ENCODE results near the gene HOXA5. TPM values are rescaled to one million over a fixed set of nuclear protein-coding genes. Genes with fewer than 3 reads are reported as not detected.

HOXA5 gene
- total RNA-seq: 6.5 and 9.9 TPM in 2 replicates

DNA sequence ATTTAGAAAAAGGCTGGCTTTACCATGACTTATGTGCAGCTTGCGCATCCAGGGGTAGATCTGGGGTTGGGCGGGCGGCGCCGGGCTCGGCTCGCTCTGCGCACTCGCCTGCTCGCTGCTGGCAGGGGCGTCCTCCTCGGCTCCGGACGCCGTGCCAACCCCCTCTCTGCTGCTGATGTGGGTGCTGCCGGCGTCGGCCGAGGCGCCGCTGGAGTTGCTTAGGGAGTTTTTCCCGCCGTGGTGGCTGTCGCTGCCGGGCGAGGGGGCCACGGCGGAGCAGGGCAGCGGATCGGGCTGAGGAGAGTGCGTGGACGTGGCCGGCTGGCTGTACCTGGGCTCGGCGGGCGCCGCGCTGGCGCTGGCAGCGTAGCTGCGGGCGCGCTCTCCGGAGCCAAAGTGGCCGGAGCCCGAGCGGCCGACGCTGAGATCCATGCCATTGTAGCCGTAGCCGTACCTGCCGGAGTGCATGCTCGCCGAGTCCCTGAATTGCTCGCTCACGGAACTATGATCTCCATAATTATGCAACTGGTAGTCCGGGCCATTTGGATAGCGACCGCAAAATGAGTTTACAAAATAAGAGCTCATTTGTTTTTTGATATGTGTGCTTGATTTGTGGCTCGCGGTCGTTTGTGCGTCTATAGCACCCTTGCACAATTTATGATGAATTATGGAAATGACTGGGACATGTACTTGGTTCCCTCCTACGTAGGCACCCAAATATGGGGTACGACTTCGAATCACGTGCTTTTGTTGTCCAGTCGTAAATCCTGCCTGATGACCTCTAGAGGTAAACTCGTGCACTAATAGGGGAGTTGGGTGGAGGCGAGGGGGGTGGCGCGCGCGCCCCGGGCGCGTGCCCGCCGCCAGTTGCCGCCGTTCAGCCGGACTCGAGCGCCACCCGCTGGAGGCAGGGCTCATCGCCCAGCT lies at the start of gene HOXA5:
Gene HOXA5 (minus strand): TSS at position 659 of the 927 bp plus-strand sequence. CDS start 74 bp downstream, at position 585.

DNA sequence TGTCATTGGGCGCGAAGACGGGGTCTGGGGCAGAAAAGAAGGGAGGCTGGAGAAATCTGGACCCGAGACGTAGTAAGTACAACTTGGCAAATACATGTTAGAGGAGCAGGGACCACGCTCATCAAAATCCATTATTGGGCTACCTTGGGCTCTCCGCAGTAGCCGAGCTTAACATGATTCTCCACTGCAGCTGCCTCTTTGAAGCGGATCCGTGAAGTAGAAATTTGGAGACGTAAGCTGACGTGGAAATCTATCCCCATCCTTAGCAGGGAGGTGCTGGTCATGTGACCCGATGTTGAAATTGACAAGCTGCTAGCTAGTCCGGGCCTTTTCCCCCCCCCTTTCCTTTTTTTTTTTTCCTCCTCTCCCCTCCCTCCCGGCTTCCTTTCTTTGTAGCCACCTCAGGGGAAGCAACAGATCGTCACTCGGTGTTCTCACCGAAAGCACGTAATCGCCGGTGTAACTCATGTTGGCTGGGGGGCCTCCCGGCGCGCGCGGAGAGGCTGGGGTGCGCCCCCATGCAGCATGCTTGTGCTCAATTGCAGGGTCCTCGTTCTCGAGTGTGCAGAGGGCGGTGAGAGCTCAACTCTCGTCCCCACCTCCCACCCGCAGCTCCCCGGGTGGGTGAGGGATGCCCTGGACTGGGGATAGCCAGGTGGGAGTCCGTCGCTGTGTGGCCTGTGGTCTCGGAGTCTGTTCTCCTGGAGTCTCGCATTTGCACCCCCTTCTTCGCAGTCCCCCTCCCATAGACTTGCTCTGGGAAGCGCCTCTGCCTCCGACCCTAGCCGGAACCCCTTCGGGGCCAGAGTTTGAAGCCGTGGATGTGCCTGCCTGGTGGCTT lies 41.8 kb upstream of the HOXA5 start, which contains the start of gene HOXA11:
Gene HOXA11 (minus strand): TSS at position 220 of the 841 bp plus-strand sequence. CDS start 88 bp downstream, at position 132.

DNA sequence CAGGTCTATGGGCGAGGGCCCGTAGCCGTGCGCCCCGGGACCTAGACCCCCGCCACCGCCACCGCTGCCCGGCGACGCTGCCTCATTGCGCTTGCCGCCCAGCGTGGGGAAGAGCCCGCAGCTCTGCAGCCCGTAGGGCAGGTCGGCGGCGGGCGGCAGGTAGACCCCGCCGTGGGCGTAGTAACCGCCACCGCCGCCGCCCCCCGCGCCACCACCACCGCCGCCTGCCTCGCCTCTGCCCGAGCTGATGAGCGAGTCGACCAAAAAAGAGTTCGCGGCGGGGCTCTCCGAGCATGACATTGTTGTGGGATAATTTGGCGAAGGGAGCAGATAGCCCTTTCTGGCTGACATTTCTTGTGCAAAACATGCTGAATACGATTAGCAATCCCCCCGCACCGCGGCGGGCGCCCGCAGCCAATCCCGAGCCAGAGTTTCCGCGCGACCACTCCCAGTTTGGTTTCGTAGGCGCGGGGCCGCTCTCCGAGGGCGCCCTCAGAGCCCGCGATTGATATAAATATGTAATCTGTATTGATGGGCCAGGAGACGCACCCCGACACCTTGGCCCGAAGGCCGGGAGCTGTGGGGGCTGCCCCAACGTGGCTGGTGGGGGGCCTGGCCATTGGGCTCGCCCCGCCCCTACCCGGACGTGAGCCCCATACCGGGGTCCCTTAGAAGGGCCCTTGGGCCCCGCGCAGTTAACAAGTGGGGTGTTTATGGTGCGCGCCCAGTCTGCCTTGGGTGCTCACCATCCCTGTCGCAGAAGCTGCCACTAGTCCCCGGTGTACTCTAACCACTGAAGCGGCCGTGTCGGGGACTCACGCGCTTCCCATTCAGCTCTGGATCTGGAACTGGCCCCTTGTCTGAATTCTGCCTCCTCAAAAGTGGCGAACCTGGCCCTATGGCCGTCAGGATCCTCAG lies 30.7 kb upstream of the HOXA5 start, which contains the start of gene HOXA10:
Gene HOXA10 (minus strand): TSS at position 365 of the 918 bp plus-strand sequence. CDS start 14 bp downstream, at position 351.

DNA sequence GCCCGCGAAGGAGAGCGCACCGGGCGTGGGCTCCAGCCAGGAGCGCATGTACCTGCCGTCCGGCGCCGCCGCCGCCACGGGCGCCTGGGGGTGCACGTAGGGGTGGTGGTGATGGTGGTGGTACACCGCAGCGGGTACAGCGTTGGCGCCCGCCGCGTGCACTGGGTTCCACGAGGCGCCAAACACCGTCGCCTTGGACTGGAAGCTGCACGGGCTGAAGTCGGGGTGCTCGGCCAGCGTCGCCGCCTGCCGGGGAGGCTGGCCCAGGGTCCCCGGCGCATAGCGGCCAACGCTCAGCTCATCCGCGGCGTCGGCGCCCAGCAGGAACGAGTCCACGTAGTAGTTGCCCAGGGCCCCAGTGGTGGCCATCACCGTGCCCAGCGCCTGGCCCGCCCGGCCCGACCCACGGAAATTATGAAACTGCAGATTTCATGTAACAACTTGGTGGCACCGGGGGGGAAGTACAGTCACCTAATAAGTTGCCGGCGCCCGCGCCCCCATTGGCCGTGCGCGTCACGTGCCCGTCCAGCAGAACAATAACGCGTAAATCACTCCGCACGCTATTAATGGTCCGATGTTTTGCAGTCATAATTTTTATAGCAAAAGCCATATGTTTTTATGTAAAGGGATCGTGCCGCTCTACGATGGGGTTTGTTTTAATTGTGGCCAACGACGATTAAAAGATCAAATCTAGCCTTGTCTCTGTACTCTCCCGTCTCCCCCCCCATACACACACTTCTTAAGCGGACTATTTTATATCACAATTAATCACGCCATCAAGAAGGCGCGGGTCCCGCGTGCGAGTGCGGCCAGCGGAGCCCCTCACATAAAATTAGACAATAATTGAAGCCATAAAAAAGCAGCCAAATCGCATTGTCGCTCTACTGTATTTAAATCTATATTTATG lies 21.9 kb upstream of the HOXA5 start, which contains the start of gene HOXA9:
Gene HOXA9 (minus strand): TSS at position 449 of the 907 bp plus-strand sequence. CDS start 80 bp downstream, at position 369.

DNA sequence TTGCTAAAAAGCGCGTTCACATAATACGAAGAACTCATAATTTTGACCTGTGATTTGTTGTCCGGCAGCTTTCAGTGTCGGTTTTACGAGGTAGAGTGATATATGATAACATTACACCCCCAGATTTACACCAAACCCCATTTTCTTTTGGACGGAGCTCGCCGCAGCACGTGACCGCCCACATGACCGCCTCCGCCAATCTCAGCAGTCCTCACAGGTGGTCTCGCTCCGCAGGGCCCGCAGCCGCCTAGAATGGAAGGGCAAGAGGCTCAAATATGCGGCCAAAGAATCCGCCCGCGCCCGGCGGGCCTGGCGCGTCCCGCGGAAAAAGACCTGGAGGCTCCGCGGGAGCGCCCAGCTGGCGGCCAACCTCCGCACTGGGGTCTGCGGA lies 13.0 kb upstream of the HOXA5 start, which contains the start of gene HOXA7:
Gene HOXA7 (minus strand): TSS at position 168 of the 391 bp plus-strand sequence. CDS start 130 bp downstream, at position 38.

DNA sequence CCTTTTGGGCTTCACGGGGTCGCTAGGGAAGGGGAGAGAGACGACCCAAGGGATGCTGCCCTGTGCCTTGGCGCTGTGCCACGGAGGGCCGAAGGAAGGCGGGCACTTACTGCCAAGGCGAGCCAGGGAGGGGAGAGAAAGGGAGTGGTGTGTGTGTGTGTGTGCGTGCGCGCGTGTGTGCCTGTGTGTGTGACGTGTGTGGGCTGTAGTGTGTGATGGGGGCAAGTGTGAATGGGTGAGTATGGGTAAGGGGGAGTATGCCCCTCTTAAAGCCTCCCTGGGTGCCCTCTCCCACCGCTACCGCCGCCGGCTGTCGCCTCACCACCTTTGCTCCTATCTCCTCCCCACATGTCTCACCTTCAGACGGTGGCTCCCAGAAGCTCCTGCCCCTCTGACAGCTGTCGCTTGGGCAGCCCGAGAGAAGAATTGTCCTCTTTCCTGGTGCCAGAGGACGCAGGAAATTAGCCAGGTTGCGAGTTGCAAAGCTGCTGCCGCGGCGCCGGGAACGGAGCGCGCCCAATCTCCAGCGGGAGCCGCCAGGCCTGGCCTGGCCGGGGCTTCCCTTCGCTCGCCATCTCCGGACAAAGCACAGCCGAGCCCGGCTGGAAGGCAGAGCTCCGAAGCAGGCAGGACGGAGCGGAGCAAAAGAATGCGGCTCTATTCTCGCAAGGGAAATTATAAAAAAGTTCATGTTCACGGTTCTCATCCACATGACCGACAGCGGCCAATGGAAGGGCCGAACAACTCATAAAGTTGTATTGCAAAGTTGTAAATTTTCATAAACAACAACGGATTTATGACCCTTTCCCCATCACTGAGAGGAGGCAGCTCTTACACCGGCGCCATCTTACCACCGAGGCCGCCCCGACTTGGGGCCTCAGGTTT lies 8.7 kb upstream of the HOXA5 start, which contains the start of gene HOXA3:
Gene HOXA3 (minus strand): TSS at position 653 of the 885 bp plus-strand sequence. CDS start 41,943 bp downstream, outside the sequence.

DNA sequence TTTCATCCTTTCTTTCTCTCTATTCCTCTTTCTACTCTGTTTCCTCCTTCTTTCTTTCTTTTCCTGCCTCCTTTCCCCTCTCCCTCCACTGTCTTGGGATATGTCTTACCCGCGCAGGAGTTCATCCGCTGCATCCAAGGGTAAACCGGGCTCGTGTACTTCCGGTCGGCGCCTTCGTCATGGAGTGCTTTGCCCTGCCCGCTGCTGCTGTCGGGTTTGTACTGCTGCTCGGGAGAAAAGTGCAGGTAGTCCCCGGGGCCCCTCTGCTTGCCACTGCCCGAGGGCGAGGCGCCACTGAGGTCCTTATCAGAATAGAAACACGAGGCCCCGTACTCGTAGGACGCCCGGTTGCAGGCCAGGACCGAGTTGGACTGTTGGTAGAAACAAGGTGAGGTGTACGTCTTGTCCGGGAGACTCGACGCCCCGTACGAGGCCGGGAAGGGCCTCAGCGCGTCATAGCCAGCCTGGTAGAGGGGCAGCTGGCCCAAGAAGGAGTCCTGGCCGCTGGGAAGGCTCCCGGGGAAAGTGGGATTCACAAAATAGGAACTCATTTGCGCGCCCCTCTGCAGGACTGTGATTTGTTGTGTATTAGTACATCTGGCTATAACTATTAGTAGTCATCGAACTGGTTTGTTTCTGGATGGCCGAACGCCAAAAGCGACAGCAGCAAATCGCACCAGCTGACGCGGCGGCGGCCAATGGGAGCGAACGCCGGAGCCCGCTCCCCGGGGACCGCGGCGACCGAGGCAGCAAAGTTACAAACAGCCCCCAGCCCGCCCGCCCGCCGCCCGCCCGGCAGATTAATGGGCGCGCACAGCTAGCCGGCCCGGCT lies 3.9 kb upstream of the HOXA5 start, which contains the start of gene HOXA6:
Gene HOXA6 (minus strand): TSS at position 576 of the 832 bp plus-strand sequence. CDS start 25 bp downstream, at position 551.

DNA sequence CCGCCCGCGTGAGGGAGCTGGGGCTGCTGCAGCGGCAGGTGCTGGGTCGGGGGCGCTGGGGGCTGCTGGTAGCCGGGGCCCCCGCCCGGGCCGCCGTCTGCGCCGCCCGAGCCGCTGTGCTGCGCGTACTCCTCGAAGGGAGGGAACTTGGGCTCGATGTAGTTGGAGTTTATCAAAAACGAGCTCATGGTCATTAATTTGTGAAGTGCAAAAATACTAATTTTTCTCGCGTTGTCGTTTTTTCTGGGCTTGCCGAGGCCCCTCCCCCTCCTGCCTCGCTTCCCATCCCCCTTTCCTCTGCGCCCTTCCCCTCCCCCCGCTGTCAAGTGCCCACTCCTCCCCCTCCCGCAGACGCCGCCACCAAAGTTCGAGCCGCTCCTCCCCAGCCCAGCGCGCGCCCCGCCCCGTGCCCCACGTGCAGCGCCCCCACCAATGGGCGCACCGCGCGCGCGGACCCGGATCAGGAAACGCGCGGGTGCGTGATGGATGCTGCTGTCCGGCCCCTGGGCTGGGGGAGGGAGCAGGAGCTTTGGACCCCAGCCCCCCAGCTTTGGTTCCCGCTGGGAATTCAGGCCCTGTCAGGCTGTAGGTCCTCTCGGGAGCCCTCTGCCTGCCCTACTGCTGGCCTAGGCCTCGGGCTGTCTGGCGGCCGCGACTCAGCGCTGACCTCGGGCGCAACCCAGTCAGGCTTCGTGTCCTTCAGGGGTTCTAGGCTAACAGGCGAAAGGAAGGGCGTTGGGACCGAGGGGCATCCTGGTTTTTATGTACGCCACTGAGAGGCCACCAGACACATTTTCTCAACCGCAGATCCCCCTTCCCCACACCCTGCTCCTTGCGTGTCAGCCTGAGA lies 12.7 kb downstream of the HOXA5 start, which contains the start of gene HOXA4:
Gene HOXA4 (minus strand): TSS at position 218 of the 850 bp plus-strand sequence. CDS start 24 bp downstream, at position 194.

DNA sequence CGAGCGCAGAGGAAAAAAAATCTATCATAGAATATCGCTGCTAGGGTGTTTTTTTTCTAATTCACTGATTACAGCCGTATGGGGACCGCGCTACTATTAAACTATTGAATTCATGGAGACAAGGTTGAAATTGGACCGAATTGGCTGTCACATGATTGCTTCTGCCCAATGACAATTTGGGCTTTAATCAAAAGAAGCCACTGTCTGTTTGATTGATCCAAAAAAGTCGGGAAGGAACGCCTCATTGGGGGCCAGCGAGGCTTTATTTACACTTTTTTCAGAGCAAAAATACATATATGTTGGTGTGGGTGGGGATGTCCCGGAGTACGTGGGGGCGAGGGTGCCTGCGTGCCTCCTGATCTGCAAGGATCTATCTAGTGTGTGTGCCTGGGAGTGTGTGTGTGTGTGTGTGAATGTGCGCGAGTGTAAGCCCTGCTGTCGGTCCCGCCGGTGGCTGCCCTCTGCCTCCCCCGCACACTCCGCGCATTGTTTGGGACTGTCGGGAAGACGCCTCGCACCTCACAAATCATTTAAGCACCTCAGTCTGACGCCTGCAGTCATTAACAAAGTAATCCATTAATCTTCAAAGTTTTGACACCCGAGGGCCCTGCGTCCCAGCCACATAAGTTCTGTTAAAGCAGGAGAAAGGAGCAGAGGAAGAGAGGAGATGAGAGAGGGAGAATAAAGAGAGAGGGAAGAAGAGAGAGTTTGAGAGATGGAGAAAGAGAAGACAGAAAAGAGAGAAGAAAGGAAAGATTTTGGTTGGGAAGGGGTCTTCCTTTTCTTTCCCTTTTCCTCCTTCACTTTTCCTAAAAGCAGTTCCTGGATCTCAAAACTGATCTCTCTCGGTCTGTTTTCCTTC lies 40.7 kb downstream of the HOXA5 start, which contains the start of gene HOXA2:
Gene HOXA2 (minus strand): TSS at position 103 of the 862 bp plus-strand sequence. CDS start 183 bp downstream, outside the sequence.

DNA sequence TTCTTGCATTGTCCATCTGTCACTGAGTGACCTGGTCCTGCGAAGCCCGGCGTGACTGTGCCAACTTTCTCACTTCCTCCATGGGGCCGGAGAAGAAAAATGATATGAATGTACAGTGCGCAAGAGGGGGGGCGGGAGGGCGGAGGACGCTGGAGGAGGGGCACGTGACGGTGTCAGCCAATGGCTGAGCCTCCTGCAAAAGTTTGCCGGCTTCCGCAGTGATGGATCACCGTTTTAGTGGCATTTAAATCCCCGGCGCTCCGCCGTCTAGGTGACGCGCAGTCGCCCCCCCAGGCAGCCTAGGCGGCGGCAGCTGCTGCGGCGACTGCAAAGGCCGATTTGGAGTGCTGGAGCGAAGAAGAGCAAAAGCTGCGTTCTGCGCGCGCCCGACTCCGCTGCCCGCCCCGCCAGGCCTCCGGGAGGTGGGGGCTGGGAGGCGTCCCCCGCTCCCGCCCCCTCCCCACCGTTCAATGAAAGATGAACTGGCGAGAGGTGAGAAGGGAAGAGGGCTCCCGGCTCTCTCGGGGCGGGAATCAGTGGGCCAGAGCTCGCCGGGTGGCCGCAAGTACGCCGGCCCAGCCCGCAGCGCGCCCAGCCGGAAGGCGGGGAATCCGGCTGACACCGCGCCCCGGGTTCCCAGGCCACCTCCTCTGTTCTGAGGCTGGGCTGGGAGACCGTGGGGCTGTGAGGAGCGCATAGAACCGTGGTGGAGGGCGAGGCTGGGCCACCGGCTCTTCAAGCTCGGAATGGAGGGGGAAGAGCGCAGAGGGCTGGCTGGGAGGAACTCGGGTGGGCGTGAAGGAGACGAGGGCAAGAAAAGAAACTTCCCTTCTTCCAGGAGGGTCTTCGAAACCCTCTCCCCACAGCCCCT lies 47.3 kb downstream of the HOXA5 start, which contains the start of gene HOXA1:
Gene HOXA1 (minus strand): TSS at position 104 of the 871 bp plus-strand sequence. CDS start 88 bp downstream, at position 16.

